ENCODE measurements around the gene FAM20C. TPM values are rescaled to one million over a fixed set of nuclear protein-coding genes. Genes with fewer than 3 reads are reported as not detected.

The FAM20C gene
- total RNA-seq, 1 donor from 2014 or later: 22.2 TPM

GRCh38 chr7:166338-167060 is 25.9 kb upstream of the FAM20C start:
- Histone ChIP-seq H3K27me3 (ENCODE audit: low read depth) (peaks cover 45% of the 10 kb centered on the region), H3K27ac (replicated peaks) (peak overlapping the region; percentile 36), H3K9me3 (replicated peaks) (no peaks in the 10 kb centered on the region), H3K36me3 (no peaks in the 10 kb centered on the region), H3K4me3 (no peak overlapping the region), H3K4me1 (peaks cover 7% of the 10 kb centered on the region)
- intact Hi-C loops (cut with micrococcal nuclease): no loop called here
- no peak for TF ChIP-seq CTCF (IDR thresholded peaks at IDR 0.05; ENCODE audit: borderline replicate concordance)
- DNase-seq: no peak

GRCh38 chr7:167090-167855 is 25.1 kb upstream of the FAM20C start:
- no peak for DNase-seq
- TF ChIP-seq CTCF (IDR thresholded peaks at IDR 0.05; ENCODE audit: borderline replicate concordance): no peak
- H3K4me1 ChIP-seq: peaks cover 7% of the 10 kb centered on the region
- peaks cover 52% of the 10 kb centered on the region for H3K27me3 ChIP-seq (ENCODE audit: low read depth)
- H3K27ac ChIP-seq (replicated peaks): no peak overlapping the region
- intact Hi-C loops (cut with micrococcal nuclease): no loop called here
- H3K36me3 ChIP-seq: no peaks in the 10 kb centered on the region
- no peaks in the 10 kb centered on the region for H3K9me3 ChIP-seq (replicated peaks)
- H3K4me3 ChIP-seq: no peak overlapping the region

GRCh38 chr7:167976-168791 is 24.2 kb upstream of the FAM20C start:
- peaks cover 7% of the 10 kb centered on the region for H3K4me1 ChIP-seq
- no peak for TF ChIP-seq CTCF (IDR thresholded peaks at IDR 0.05; ENCODE audit: borderline replicate concordance)
- no peak overlapping the region for H3K27ac ChIP-seq (replicated peaks)
- no peak for DNase-seq
- intact Hi-C loops (cut with micrococcal nuclease): no loop called here
- no peaks in the 10 kb centered on the region for H3K9me3 ChIP-seq (replicated peaks)
- H3K36me3 ChIP-seq: no peaks in the 10 kb centered on the region
- H3K4me3 ChIP-seq: no peak overlapping the region
- H3K27me3 ChIP-seq (ENCODE audit: low read depth): peaks cover 49% of the 10 kb centered on the region

GRCh38 chr7:169276-170172 is 22.8 kb upstream of the FAM20C start:
- intact Hi-C loops (cut with micrococcal nuclease): no loop called here
- Histone ChIP-seq H3K9me3 (replicated peaks) (no peaks in the 10 kb centered on the region), H3K4me1 (peaks cover 11% of the 10 kb centered on the region), H3K4me3 (no peak overlapping the region), H3K27me3 (ENCODE audit: low read depth) (peaks cover 49% of the 10 kb centered on the region), H3K27ac (replicated peaks) (no peak overlapping the region), H3K36me3 (no peaks in the 10 kb centered on the region)
- TF ChIP-seq CTCF (IDR thresholded peaks at IDR 0.05; ENCODE audit: borderline replicate concordance): no peak
- no peak for DNase-seq

Data from left ventricle myocardium inferior (tissue), 1 donor.